TTC549 (cell line): Measurements from ENCODE around the gene RAB4B.
"Not testable (repeated sequence)": the region's sequence is repeated elsewhere in the genome, so short reads cannot be mapped to it uniquely, and the experiment has no call there.

Experiments used
- FAIRE-seq: peaks from 2 replicates; lab custom pipeline; 2012; peaks lifted over from hg19 to GRCh38; lab: Jason Lieb, UNC

RAB4B gene

GRCh38 chr19:40750874-40751537 is 27.0 kb upstream of the RAB4B start, which contains the start of gene SNRPA:
TSS of gene SNRPA (plus strand) at chr19:40751203. CDS start at chr19:40751409, 206 bp downstream.
- no peak for FAIRE-seq

DNA sequence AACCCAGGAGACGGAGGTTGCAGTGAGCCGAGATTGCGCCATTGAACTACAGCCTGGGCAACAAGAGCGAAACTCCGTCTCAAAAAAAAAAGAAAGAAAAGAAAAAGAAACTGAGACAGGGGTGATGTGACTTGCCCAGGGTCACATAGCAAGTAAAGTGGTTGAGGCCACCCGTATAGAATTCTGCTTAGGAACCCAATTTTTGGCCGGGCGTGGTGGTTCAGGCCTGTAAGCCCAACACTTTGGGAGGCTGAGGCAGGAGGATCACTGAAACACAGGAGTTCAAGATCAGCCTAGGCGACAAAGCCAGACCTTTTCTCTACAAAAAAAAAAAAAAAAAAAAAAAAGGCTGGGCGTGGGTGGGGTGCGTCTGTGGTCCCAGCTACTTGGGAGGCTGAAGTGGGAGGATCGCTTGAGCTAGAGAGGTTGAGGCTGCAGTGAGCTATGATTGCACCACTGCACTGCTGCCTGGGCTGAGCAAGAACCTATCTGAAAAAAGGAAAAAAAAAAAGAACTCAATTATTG is 25.7 kb upstream of the RAB4B start:
- no peak for FAIRE-seq

- FAIRE-seq: no peak
Measured at GRCh38 chr19:40754611-40755247, 23.3 kb upstream of the RAB4B start.

DNA sequence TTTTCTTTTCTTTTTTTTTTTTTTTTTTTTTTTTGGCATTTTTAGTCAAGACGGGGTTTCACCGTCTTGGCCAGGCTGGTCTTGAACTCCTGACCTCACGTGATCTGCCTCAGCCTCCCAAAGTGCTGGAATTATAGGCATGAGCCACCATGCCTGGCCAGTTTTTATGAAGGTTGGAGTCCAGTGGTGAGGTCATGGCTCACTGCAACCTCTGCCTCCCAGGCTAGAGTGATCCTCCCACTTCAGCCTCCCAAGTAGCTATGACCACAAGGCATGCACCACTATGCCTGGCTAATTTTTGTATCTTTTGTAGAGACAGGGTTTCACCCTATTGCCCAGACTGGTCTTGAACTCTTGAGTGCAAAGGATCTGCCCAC is 22.8 kb upstream of the RAB4B start:
- FAIRE-seq: no peak

DNA sequence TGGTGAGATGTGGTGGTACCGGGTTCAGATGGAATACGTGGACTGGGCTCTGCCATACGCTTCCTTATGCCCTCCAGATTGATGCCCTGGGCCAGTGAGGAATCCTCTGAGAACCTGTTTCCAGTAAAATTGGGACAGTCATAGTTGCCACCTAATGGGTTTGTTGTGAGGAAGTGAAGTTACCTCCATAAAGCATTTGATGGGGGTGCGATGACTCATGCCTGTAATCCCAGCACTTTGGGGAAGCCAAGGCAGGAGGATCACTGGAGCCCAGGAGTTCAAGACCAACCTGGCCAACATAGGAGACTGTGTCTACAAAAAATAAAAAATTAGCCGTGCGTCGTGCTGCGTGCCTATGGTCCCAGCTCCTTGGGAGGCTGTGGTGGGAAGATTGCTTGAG is 22.3 kb upstream of the RAB4B start:
- no peak for FAIRE-seq

GRCh38 chr19:40756502-40757110 is 21.4 kb upstream of the RAB4B start:
- no peak for FAIRE-seq

DNA sequence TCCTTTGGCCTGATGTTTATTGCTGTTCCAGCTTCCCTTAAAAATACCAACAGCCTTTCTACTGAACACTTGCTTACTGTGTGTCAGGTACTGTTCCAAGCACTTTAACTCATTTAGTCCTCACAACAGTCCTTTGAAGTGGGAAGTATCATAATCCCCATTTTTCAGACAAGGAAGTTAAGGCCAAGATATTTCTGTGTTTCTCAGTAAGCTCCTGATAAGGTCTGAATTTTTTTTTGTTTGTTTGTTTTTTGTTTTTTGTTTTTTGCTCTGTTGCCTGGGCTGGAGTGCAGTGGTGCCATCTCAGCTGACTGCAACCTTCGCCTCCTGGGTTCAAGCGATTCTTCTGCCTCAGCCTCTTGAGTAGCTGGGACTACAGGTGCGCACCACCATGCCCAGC is 19.6 kb upstream of the RAB4B start:
- FAIRE-seq: no peak

DNA sequence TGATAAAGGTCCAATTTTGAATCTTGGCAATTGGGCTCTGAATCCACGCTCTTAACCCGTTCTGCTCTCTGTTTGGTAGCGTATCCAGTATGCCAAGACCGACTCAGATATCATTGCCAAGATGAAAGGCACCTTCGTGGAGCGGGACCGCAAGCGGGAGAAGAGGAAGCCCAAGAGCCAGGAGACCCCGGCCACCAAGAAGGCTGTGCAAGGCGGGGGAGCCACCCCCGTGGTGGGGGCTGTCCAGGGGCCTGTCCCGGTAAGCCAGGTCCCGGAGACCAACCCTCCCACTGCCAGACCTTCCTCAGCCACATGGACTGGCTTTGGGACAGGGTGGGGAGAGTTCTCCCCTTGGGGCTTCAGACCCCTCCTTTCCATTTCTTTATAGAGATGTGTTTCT is 18.7 kb upstream of the RAB4B start:
- FAIRE-seq: no peak

DNA sequence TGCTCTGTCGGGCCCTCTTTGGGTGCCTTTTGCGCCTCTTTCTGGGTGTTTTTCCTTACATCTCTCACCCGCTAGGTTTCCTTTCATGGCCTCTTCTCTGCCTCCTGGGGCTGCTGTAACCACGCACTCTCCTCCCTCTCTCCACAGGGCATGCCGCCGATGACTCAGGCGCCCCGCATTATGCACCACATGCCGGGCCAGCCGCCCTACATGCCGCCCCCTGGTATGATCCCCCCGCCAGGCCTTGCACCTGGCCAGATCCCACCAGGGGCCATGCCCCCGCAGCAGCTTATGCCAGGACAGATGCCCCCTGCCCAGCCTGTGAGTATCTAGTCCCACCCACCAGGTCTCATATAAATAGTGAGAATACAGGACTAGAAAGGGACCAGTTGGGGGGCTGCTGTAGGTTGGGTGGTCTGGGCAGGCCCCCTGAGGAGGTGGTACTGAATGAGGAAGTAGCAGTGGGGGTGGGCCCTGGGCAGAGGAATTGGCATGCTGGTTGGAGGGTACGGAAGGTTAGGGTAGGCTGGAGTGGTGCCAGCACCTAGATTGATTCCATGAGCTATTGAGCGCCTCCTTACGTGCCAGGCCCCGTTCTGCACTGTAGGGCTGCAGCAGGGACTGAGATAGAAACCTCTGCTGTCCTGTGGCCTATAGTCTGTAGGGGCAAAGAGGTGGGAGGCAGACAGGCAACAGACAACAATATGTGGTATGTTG is 15.1 kb upstream of the RAB4B start:
- no peak for FAIRE-seq

DNA sequence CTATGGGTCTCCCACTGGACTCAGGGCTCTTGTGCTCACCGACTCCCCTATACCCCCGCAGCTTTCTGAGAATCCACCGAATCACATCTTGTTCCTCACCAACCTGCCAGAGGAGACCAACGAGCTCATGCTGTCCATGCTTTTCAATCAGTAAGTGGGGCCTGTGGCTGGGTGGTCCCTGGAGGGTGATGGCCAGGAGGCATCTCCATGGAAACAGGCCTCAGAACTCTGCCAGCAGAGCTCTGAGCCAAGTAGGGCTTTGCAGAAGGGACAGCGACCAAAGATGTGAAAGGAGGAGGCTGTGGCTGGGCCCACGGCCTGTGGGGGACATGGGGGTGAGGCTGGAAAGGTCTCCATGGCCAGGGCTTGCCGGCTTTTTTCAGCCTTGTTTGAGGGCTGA is 14.5 kb upstream of the RAB4B start:
- no peak for FAIRE-seq

DNA sequence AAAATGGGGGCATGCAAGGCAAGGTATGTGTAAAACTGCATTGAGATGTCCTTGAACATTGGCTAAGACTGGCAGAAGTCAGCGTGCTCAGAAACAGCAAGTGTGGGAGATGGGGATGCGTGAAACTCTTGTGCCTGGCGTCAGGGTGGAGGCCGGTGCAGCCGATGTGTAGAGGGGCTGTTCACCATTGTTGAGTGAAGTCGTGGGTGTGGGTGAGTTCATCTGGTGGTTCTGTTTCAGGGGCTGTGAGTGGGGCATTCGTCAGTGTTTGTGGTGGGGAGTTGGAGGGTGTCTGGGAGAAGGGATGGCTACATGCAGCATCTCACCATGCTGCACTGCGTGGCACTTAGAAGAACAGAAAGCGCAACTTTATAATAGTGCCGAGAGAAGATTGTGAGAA is 14.1 kb upstream of the RAB4B start:
- no peak for FAIRE-seq

DNA sequence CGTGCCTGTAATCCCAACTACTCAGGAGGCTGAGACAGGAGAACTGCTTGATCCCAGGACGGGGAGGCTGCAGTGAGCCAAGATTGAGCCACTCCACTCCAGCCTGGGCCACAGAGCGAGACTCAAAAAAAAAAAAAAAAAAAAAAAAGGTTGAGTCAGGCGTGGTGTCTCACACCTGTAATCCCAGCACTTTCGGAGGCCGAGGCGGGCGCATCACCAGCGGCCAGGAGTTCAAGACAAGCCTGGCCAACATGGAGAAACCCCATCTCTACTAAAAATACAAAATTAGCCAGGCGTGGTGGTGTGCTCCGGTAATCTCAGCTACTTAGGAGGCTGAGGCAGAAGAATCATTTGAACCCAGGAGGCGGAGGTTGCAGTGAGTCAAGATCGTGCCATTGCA is 11.7 kb upstream of the RAB4B start:
- FAIRE-seq: not testable (repeated sequence)

GRCh38 chr19:40768869-40769268 is 9.2 kb upstream of the RAB4B start:
- no peak for FAIRE-seq

DNA sequence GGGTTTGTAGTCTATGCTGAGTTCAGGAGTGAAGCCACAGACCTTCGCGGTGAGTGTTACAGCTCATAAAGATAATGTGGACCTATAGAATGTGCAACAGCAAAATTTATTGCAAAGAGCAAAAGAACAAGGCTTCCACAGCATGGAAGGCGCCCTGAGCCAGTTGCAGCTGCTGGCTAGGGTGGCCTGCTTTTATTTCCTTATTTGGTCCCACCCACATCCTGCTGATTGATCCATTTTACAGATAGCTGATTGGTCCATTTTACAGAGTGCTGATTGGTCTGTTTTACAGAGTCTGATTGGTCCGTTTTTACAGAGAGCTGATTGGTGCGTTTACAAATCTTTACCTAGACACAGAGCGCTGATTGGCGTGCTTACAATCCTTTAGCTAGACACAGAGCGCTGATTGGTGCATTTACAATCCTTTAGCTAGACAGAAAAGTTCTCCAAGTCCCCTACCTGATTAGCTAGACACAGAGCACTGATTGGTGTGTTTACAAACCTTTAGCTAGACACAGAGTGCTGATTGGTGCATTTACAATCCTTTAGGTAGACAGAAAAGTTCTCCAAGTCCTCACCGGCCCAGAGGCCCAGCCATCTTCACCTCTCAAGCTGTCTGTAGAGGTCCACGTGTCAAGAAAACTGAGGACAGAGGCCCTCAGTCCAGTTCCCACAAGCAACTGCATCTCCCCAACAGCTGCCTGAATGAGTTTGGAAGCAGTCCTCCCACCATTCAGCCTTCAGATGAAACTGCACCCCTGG is 6.8 kb upstream of the RAB4B start:
- not testable (repeated sequence) for FAIRE-seq

DNA sequence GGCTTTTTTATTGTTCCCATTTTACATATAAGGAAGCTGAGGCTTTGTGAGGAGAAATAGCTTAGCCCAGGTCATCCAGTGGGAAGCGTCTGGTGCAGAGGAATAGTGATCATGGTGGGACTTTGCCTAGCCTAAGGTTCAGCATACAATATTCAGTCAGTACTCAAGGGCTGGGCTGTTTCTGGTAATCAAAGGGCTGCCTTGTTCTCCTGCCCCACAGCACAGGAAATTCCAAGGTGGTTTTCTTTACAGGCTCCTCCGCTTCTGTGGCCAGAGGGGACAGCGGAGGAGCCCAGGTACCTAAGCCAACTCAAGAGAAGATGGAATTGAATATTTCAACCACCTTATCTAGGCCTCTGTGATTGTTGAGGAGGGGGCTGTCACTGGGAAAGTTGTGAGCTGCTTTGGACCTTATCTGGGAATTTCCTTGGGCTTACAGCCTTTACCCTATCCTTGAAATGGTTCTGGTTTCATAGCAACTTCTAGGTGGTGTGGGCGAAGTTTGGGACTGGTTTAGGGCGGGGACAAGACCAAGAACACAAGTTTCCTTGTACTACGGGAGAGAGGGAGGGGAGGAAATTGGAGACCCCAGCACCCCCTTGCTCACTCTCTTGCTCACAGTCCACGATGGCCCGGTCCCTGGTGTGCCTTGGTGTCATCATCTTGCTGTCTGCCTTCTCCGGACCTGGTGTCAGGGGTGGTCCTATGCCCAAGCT is 3.0 kb upstream of the RAB4B start, which contains the start of gene MIA:
Gene MIA (plus strand): TSS at position 606 of the 716 bp plus-strand sequence. CDS start 22 bp downstream, at position 628.
- no peak for FAIRE-seq

- no peak for FAIRE-seq
Measured at GRCh38 chr19:40775632-40776022, 2.4 kb upstream of the RAB4B start.

- no peak for FAIRE-seq
Measured at GRCh38 chr19:40776364-40776763, 1.7 kb upstream of the RAB4B start.

- no peak for FAIRE-seq
Measured at GRCh38 chr19:40776932-40777644, 959 bp upstream of the RAB4B start.

- FAIRE-seq: no peak
Measured at GRCh38 chr19:40777645-40777936, 456 bp upstream of the RAB4B start.

- no peak for FAIRE-seq
Measured at GRCh38 chr19:40778706-40779284, 748 bp downstream of the RAB4B start.

DNA sequence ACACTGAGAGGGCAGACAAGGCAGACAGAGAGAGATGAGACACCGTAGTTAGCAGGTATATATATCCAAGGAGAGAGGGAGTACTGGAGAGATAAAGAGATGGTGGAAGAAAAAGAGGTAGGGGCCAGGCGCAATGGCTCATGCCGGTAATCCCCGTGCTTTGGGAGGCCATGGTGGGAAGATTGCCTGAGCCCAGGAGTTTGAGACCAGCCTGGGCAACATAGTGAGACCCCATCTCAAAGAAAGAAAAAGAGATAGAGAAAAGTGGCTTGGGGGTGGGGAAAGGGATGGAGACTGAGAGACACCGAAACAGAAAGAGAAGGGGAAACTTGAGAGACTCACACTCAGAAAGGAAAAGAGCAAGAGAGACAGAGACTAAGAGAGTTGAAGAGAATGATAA is 2.5 kb downstream of the RAB4B start:
- no peak for FAIRE-seq
